Sigmoid colon (tissue), 7 donors: ENCODE results near the gene HLA-G. TPM values are rescaled to one million over a fixed set of nuclear protein-coding genes. Genes with fewer than 3 reads are reported as not detected.

ENCODE experiments used
- DNase-seq: peaks from one replicate; pipeline ENCODE4 v3.0.0-alpha.2; 2019
- H3K27ac ChIP-seq, 4 donors: fragments of 200-600 bp; sonication (generic); one replicate each; pipeline ENCODE4 v1.5.1; 2016 to 2019; ENCODE audit warnings: mild to moderate bottlenecking in 1 of 4
- H3K27me3 ChIP-seq, 3 donors: fragments of 200-600 bp; sonication (generic); one replicate each; pipeline ENCODE4 v1.5.1; 2019; ENCODE audit warnings: mild to moderate bottlenecking in 1 of 3
- H3K36me3 ChIP-seq, 4 donors: fragments of 200-600 bp; sonication (generic); one replicate each; pipeline ENCODE4 v1.5.1; 2016 to 2019
- H3K4me1 ChIP-seq, 4 donors: fragments of 200-600 bp; sonication (generic); one replicate each; pipeline ENCODE4 v1.5.1; 2017 to 2019
- H3K4me3 ChIP-seq, 4 donors: fragments of 200-600 bp; sonication (generic); one replicate each; pipeline ENCODE4 v1.5.1; 2017 to 2019; ENCODE audit warnings: mild to moderate bottlenecking in 2 of 4, moderate library complexity in 1 of 4
- H3K9me3 ChIP-seq, 4 donors: fragments of 200-600 bp in 3 of 4; sonication (generic) in 3 of 4; one replicate each; pipeline versions ENCODE4 v1.5.1 to v1.6.1; 2013 to 2019
- EP300 ChIP-seq, 4 donors: sonication (generic); formaldehyde crosslinking; IDR thresholded peaks; one replicate each; pipeline ENCODE4 v1.6.1; 2017; ENCODE audit warnings: antibody characterized with exemption in 4 of 4
- POLR2A ChIP-seq, 2 donors: fragments of 450-650 bp; IDR thresholded peaks; one replicate each; pipeline ENCODE4 v1.6.1; 2016; ENCODE audit warnings: antibody characterized with exemption in 2 of 2, mild to moderate bottlenecking in 2 of 2, moderate library complexity in 2 of 2
- POLR2AphosphoS5 ChIP-seq, 4 donors: sonication (generic); formaldehyde crosslinking; IDR thresholded peaks; one replicate each; pipeline ENCODE4 v1.6.1; 2017; ENCODE audit warnings: antibody characterized with exemption in 4 of 4
- WGBS, 2 donors: extraction: QIAGEN DNeasy Blood & Tissue Kit; methylation state at CpG; one replicate each; pipeline ENCODE4 v1.1.7; 2013; 5-methylcytosine and 5-hydroxymethylcytosine counted together
- intact Hi-C: fragments of 100-400 bp; cut with DNase I; formaldehyde crosslinking; loops from one replicate; pipeline ENCODE4 v1.15.1; 2023
- polyA plus RNA-seq, 3 donors: library from polyadenylated mRNA; stranded (reverse); fragments of 200-250 nt; gene quantifications; one replicate each; pipeline ENCODE4 v1.2.3, GENCODE V29; 2013
- total RNA-seq, 4 donors: library from RNA; depleted of rRNA; stranded (reverse); fragments of >200 nt; gene quantifications; one replicate each; pipeline ENCODE4 v1.1.0, GENCODE V29; 2016
- TF ChIP-seq, protein P1 (sequence below), 4 experiments: fragments of 450-650 bp in 3 of 4; fragments of 200-600 bp in 1 of 4; IDR thresholded peaks; one replicate each; pipeline ENCODE4 v1.5.1; 2016 to 2019; ENCODE audit warnings: antibody characterized with exemption in 4 of 4, mild to moderate bottlenecking in 3 of 4, moderate library complexity in 2 of 4
- donor health status: healthy with polysubstance abuse.
- donor health status: Bipolar disorder and iron deficiency.
- donor health status: healthy.

Gene HLA-G
- total and polyA plus RNA-seq, 7 donors, result 0.09 TPM; not detected in 6

DNA sequence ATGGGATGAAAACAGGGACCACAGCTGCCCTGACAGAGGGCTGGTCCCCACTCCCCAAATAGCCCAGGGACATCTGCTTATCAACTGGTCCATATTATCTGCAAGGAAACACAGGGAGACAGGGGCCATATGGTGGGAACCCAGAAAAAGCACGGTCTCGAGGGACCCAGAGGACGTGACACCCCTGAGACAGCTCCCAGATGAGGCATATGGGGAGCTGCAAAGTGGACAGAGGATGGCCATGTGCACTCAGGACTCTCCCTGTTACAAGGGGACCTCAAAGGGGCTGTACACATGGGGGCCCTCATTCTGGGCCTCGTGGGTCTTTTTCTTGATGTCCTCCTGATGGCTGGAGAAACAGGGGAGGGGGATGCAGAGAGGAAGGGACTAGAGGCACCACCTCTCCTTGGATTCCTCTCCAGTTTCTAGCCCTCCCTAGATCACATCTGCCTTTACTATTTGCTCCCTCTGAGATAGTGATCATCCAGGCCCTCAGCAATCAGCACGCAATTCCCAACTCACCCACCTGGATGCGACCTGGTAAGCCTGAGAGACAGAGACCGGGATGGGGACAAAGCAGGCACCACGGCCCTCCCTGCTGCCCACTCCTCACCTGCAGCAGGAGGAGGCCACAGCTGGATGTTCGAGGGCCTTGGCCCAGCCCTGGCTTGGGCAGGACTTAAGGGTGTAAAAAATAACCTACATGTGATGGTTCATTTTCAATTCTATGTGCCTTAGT, 13.1 kb upstream of the HLA-G start:
- no peak overlapping the region for H3K4me3 ChIP-seq
- no peak for DNase-seq
- TF ChIP-seq POLR2A (IDR thresholded peaks at IDR 0.05) (no peak), EP300 (IDR thresholded peaks at IDR 0.05) (no peak), POLR2AphosphoS5 (IDR thresholded peaks at IDR 0.05) (no peak)
- TF ChIP-seq, protein P1, sequence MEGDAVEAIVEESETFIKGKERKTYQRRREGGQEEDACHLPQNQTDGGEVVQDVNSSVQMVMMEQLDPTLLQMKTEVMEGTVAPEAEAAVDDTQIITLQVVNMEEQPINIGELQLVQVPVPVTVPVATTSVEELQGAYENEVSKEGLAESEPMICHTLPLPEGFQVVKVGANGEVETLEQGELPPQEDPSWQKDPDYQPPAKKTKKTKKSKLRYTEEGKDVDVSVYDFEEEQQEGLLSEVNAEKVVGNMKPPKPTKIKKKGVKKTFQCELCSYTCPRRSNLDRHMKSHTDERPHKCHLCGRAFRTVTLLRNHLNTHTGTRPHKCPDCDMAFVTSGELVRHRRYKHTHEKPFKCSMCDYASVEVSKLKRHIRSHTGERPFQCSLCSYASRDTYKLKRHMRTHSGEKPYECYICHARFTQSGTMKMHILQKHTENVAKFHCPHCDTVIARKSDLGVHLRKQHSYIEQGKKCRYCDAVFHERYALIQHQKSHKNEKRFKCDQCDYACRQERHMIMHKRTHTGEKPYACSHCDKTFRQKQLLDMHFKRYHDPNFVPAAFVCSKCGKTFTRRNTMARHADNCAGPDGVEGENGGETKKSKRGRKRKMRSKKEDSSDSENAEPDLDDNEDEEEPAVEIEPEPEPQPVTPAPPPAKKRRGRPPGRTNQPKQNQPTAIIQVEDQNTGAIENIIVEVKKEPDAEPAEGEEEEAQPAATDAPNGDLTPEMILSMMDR (IDR thresholded peaks at IDR 0.05), result no peak
- intact Hi-C loops, result no loop called here
- no peaks in the 10 kb centered on the region for H3K9me3 ChIP-seq
- no peak overlapping the region for H3K27ac ChIP-seq
- no peaks in the 10 kb centered on the region for H3K4me1 ChIP-seq
- no peaks in the 10 kb centered on the region for H3K27me3 ChIP-seq
- 68 to 83% methylated on average over 9 of the region's 9 CpGs for WGBS, 2 donors
- H3K36me3 ChIP-seq, result no peaks in the 10 kb centered on the region

DNA sequence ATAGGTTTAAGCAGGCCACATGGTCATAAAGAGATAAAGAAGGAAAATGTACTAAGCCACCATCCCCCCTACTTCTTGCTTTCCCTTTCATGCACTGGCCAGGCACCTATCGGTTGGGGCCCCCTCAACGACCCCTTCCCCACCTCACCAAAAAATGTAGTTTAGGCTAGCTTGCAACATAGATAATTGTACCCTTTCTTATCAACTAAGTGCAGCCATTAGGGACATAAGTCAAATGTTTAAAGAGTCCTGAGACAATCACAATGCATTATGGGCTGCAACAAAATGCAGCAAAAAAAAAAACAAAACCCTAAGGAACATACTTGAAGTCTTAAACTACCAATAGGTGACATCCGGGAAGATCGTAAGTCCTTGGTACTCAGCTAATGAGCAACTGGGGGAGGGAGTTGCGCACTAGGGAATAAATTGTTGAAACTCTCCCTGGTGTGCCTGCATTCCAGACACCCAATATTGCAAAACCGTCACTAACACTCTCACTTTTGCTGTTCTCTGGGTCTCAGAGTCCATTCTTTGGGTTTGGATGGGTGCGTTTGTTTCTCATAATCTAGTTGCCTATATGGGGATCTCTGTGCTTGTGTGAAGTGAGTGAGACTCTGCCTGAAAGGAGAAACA, 12.4 kb upstream of the HLA-G start:
- TF ChIP-seq, protein P1 (IDR thresholded peaks at IDR 0.05), result no peak
- no peak for TF ChIP-seq EP300 (IDR thresholded peaks at IDR 0.05)
- no peak for TF ChIP-seq POLR2AphosphoS5 (IDR thresholded peaks at IDR 0.05)
- TF ChIP-seq POLR2A (IDR thresholded peaks at IDR 0.05), result no peak
- Histone ChIP-seq H3K4me1 (no peaks in the 10 kb centered on the region), H3K4me3 (no peak overlapping the region), H3K27me3 (peaks cover 0 to 2% (median 0%) of the 10 kb centered on the region in 3 donors), H3K9me3 (no peaks in the 10 kb centered on the region), H3K36me3 (no peaks in the 10 kb centered on the region), H3K27ac (no peak overlapping the region)
- DNase-seq, result no peak
- WGBS, 2 donors, result 77 to 82% methylated on average over 7 of the region's 7 CpGs
- intact Hi-C loops, result no loop called here

DNA sequence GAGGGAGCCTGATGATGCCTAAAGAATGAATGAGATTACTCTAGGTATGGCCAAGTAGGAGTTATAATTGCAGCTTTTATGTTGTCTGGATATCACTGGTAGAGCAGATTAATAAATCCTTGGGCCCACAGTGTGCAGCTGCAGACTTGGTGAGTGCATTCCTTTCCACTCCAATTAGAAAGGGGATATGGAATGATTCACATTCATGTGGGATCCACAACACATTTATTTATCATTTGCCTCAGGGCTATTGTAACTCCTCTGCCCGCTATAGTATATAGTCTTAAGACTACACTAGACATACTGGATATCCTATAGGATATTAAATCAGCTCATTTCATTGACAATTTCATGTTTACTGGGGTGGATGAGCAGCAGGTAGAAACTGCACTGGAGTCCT, 11.6 kb upstream of the HLA-G start:
- DNase-seq, result no peak
- H3K36me3 ChIP-seq, result no peaks in the 10 kb centered on the region
- H3K27ac ChIP-seq, result no peak overlapping the region
- peaks cover 0 to 6% (median 0%) of the 10 kb centered on the region in 3 donors for H3K27me3 ChIP-seq
- intact Hi-C loops, result no loop called here
- 73 to 95% methylated on average over 1 of the region's 1 CpG for WGBS, 2 donors
- no peak overlapping the region for H3K4me3 ChIP-seq
- TF ChIP-seq, protein P1 (IDR thresholded peaks at IDR 0.05), result no peak
- no peak for TF ChIP-seq POLR2AphosphoS5 (IDR thresholded peaks at IDR 0.05)
- TF ChIP-seq EP300 (IDR thresholded peaks at IDR 0.05), result no peak
- no peak for TF ChIP-seq POLR2A (IDR thresholded peaks at IDR 0.05)
- no peaks in the 10 kb centered on the region for H3K9me3 ChIP-seq
- H3K4me1 ChIP-seq, result no peaks in the 10 kb centered on the region

- Histone ChIP-seq H3K36me3 (no peaks in the 10 kb centered on the region), H3K4me3 (no peak overlapping the region), H3K27ac (no peak overlapping the region), H3K27me3 (peaks cover 0 to 12% (median 0%) of the 10 kb centered on the region in 3 donors), H3K4me1 (no peaks in the 10 kb centered on the region), H3K9me3 (no peaks in the 10 kb centered on the region)
- intact Hi-C loops, result no loop called here
- no peak for TF ChIP-seq POLR2A (IDR thresholded peaks at IDR 0.05)
- DNase-seq, result no peak
- 90 to 94% methylated on average over 4 of the region's 4 CpGs for WGBS, 2 donors
Observed at GRCh38 chr6:29818892-29819291, 8.7 kb upstream of the HLA-G start.

GRCh38 chr6:29824144-29824543, 3.5 kb upstream of the HLA-G start:
- no peaks in the 10 kb centered on the region for H3K36me3 ChIP-seq
- H3K4me1 ChIP-seq, result peaks cover 0 to 12% (median 11%) of the 10 kb centered on the region in 4 donors
- H3K27me3 ChIP-seq, result peaks cover 0 to 43% (median 20%) of the 10 kb centered on the region in 3 donors
- no peaks in the 10 kb centered on the region for H3K9me3 ChIP-seq
- H3K27ac ChIP-seq, result no peak overlapping the region
- no peak overlapping the region for H3K4me3 ChIP-seq
- TF ChIP-seq POLR2A (IDR thresholded peaks at IDR 0.05) (no peak), POLR2AphosphoS5 (IDR thresholded peaks at IDR 0.05) (no peak), EP300 (IDR thresholded peaks at IDR 0.05) (no peak)
- TF ChIP-seq, protein P1 (IDR thresholded peaks at IDR 0.05), result no peak
- intact Hi-C loops, result no loop called here
- DNase-seq, result no peak
